Kidney (tissue), 14 donors: ENCODE results near the gene SCAPER. TPM values are rescaled to one million over a fixed set of nuclear protein-coding genes. Genes with fewer than 3 reads are reported as not detected.
"Not testable (repeated sequence)": the region's sequence is repeated elsewhere in the genome, so short reads cannot be mapped to it uniquely, and the experiment has no call there.

ENCODE experiments used
- DNase-seq, 5 donors: peaks; one replicate each; pipeline ENCODE4 v3.0.0-alpha.2; 2013 to 2020
- FAIRE-seq: peaks from 2 replicates; lab custom pipeline; 2012; peaks lifted over from hg19 to GRCh38; lab: Jason Lieb, UNC
- H3K27ac ChIP-seq, 2 donors: one replicate each; pipeline ENCODE4 v1.7.0; 2013; ENCODE audit warnings: low read depth in 2 of 2, low read length in 2 of 2, inconsistent platforms in 1 of 2
- H3K27me3 ChIP-seq: one replicate; pipeline ENCODE4 v1.7.1; 2013; ENCODE audit warnings: low read length, inconsistent platforms; ENCODE audit not compliant: control insufficient read depth, insufficient read depth
- H3K36me3 ChIP-seq, 3 donors: one replicate each; pipeline versions ENCODE4 v1.7.0 to v1.7.1; 2013; ENCODE audit warnings: low read length in 3 of 3, control low read depth in 1 of 3, inconsistent platforms in 1 of 3; ENCODE audit not compliant: insufficient read depth in 3 of 3, control insufficient read depth in 2 of 3
- H3K4me1 ChIP-seq, 3 donors: one replicate each; pipeline versions ENCODE4 v1.7.0 to v1.7.1; 2013; ENCODE audit warnings: low read length in 3 of 3, inconsistent platforms in 1 of 3, low read depth in 1 of 3; ENCODE audit not compliant: control insufficient read depth in 2 of 3, insufficient read depth in 2 of 3
- H3K4me3 ChIP-seq, 3 donors: one replicate each; pipeline versions ENCODE4 v1.7.0 to v1.8.1; 2013; ENCODE audit warnings: low read length in 3 of 3, control low read depth in 1 of 3, inconsistent platforms in 1 of 3
- H3K9ac ChIP-seq, 3 donors: one replicate each; pipeline versions ENCODE4 v1.7.0 to v1.7.1; 2013; ENCODE audit warnings: low read length in 3 of 3, control low read depth in 1 of 3, inconsistent platforms in 1 of 3
- H3K9me3 ChIP-seq, 3 donors: one replicate each; pipeline versions ENCODE4 v1.7.0 to v1.7.1; 2013; ENCODE audit warnings: low read length in 3 of 3, control low read depth in 1 of 3, inconsistent platforms in 1 of 3; ENCODE audit not compliant: control insufficient read depth in 2 of 3, insufficient read depth in 1 of 3
- intact Hi-C: fragments of 100-400 bp; cut with DNase I; formaldehyde crosslinking; loops from one replicate; pipeline ENCODE4 v1.11.1; 2022
- polyA plus RNA-seq: library from polyadenylated mRNA; stranded (reverse); fragments of 350-450 nt; fragmentation: Illumina TruSeq; extraction: RNeasy Lipid Tissue Mini Kit (QIAGEN cat#74804); gene quantifications from one replicate; pipeline ENCODE4 v1.2.3, GENCODE V29; 2014; ENCODE audit warnings: low read depth, low replicate concordance; ENCODE audit not compliant: insufficient read depth
- total RNA-seq: library from RNA; stranded (reverse); fragmentation: NEBNext Ultra II Directional; extraction: Animal tissue kit (Norgen Biotek cat#: 25700); gene quantifications from one replicate; pipeline ENCODE4 v1.2.1, GENCODE V29; 2021
- TF ChIP-seq, protein P1 (sequence below): IDR thresholded peaks from 3 replicates; pipeline ENCODE4 v1.5.1; 2012; ENCODE audit warnings: mild to moderate bottlenecking, moderate library complexity, borderline replicate concordance; ENCODE audit not compliant: insufficient read depth; ENCODE audit errors: extremely low read depth
- donor health status: control.
- donor health status: control.
- donor health status: control.
- donor health status: control.
- donor health status: control.
- donor health status: DM: yes; HTN: yes; CAD: no.
- donor health status: Normal renal cell carcinoma (clear cell type).

The SCAPER gene
- total and polyA plus RNA-seq, 2 donors from 2014 or later: 11.6 to 39.4 TPM

DNA sequence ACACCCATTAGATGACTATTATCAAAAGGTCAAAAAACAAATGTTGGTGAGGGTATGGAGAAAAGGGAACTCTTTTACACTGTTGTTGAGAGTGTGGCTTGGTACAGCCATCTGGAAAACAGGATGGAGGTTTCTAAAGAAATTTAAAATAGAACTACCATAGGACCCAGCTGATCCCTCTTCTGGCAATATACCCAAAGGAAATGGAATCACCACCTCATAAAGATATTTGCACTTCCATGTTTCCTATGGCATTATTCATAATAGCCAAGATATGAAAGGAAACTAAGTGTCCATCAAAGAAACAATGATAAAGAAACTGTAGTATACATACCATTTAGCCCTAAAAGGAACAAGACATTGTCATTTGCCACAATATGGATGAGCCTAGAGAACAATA is 186.3 kb downstream of the SCAPER start:
- no peak for FAIRE-seq
- no peaks in the 10 kb centered on the region for H3K9me3 ChIP-seq
- TF ChIP-seq, protein P1, sequence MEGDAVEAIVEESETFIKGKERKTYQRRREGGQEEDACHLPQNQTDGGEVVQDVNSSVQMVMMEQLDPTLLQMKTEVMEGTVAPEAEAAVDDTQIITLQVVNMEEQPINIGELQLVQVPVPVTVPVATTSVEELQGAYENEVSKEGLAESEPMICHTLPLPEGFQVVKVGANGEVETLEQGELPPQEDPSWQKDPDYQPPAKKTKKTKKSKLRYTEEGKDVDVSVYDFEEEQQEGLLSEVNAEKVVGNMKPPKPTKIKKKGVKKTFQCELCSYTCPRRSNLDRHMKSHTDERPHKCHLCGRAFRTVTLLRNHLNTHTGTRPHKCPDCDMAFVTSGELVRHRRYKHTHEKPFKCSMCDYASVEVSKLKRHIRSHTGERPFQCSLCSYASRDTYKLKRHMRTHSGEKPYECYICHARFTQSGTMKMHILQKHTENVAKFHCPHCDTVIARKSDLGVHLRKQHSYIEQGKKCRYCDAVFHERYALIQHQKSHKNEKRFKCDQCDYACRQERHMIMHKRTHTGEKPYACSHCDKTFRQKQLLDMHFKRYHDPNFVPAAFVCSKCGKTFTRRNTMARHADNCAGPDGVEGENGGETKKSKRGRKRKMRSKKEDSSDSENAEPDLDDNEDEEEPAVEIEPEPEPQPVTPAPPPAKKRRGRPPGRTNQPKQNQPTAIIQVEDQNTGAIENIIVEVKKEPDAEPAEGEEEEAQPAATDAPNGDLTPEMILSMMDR: no peak
- no peaks in the 10 kb centered on the region for H3K36me3 ChIP-seq
- DNase-seq: no peak
- no peak overlapping the region for H3K4me3 ChIP-seq
- intact Hi-C loops: no loop called here
- no peaks in the 10 kb centered on the region for H3K27me3 ChIP-seq
- H3K27ac ChIP-seq: no peak overlapping the region
- H3K4me1 ChIP-seq: no peaks in the 10 kb centered on the region
- H3K9ac ChIP-seq: no peak overlapping the region

DNA sequence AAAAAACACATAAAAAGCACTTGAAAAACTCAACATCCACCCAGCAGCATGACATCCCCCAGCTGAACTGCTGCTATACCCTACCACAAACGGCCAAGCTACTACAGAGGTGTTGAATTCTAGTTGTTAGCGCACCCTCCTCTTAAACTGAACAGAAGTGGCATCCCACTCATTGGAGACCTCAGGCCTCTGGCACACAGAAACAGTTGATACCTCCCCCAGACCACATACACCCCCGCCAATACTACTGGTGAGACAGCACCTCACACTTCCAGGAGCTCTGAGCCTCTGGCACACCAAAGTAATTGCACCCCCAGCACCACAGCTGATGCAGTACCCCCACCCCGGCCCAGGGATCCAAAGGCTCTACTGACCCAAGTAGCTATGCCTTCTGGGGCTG is 190.2 kb downstream of the SCAPER start:
- FAIRE-seq (no peak), DNase-seq (no peak)
- intact Hi-C loops: no loop called here
- no peak overlapping the region for H3K27ac ChIP-seq
- no peak overlapping the region for H3K9ac ChIP-seq
- no peaks in the 10 kb centered on the region for H3K36me3 ChIP-seq
- H3K9me3 ChIP-seq: no peaks in the 10 kb centered on the region
- no peaks in the 10 kb centered on the region for H3K27me3 ChIP-seq
- TF ChIP-seq, protein P1: no peak
- no peak overlapping the region for H3K4me3 ChIP-seq
- H3K4me1 ChIP-seq: no peaks in the 10 kb centered on the region

DNA sequence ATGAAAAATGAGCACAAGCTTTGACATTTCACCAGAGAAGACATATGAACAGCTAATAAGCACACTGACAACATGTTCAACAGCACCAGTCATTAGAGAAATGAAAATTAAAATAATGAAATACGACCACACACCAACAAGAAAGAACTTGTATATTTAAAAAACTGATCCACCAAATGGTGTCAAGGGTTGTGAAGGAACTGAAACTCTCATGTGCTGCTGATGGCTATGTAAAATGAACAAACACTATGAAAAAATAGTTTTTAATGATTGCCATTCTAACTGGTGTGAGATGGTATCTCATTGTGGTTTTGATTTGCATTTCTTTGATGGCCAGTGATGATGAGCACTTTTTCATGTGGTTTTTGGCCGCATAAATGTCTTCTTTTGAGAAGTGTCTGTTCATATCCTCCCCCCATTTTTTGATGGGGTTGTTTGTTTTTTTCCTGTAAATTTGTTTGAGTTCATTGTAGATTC is 193.8 kb downstream of the SCAPER start:
- H3K36me3 ChIP-seq: no peaks in the 10 kb centered on the region
- intact Hi-C loops: no loop called here
- H3K9me3 ChIP-seq: no peaks in the 10 kb centered on the region
- DNase-seq (no peak), FAIRE-seq (no peak)
- no peak overlapping the region for H3K27ac ChIP-seq
- H3K4me3 ChIP-seq: no peak overlapping the region
- H3K4me1 ChIP-seq: no peaks in the 10 kb centered on the region
- no peak overlapping the region for H3K9ac ChIP-seq
- no peaks in the 10 kb centered on the region for H3K27me3 ChIP-seq
- TF ChIP-seq, protein P1: no peak

DNA sequence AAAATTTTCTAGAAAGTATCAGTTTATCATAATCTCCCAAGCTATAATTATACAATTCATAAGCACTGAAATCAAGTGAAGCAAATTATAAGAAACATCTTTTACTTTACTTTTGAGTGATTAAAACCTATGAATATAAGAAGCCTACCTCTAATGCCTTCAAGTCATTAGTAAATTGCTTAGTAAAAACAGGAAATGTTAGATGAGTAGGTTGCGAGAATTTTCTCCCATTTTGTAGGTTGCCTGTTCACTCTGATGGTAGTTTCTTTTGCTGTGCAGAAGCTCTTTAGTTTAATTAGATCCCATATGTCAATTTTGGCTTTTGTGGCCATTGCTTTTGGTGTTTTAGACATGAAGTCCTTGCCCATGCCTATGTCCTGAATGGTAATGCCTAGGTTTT is 201.1 kb downstream of the SCAPER start:
- H3K4me1 ChIP-seq, intact Hi-C loops, DNase-seq, H3K9me3 ChIP-seq, H3K9ac ChIP-seq, H3K4me3 ChIP-seq, FAIRE-seq, H3K27ac ChIP-seq, H3K27me3 ChIP-seq: not testable (repeated sequence)
- peaks cover 0 to 11% (median 7%) of the 10 kb centered on the region in 3 donors for H3K36me3 ChIP-seq
